ENCODE data around the gene DNAI2.

DNA sequence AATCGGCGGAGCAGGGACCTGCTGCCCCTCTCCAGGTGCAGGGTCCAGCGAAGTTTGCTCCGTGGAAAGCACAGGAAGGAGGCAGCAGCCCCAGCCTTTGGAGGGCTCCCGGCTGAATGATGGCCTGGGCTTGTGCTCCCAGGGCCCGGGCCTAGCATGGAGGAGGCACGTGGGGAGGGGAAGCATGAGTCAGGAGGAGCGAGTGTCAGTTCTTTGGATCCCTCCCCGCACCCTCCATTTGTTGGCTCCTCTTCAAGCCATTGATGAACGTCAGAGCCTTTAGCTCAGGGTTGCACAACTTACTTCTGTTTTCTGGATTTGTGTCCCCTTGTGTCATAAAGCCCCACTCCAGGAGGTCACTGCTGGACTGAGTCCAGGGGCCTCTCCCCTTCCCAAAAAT is 34.9 kb upstream of the DNAI2 start:
- no peak for TF ChIP-seq RFX5 (IDR thresholded peaks at IDR 0.05)
- TF ChIP-seq CTCF (IDR thresholded peaks at IDR 0.05), result no peak
- TF ChIP-seq EP300 (IDR thresholded peaks at IDR 0.05), result no peak
- no peak for TF ChIP-seq MYC (IDR thresholded peaks at IDR 0.05; ENCODE audit: borderline replicate concordance, low read length)
- TF ChIP-seq POLR2A (IDR thresholded peaks at IDR 0.05; ENCODE audit: low read length), result no peak
- no peak for TF ChIP-seq ZSCAN20 (CRISPR knock-in tag; IDR thresholded peaks at IDR 0.05)
- no peak for TF ChIP-seq MAX (IDR thresholded peaks at IDR 0.05)
- no peak for TF ChIP-seq HOXB5 (CRISPR knock-in tag; IDR thresholded peaks at IDR 0.05)
- TF ChIP-seq RNF2 (IDR thresholded peaks at IDR 0.05; ENCODE audit: borderline replicate concordance, low read depth), result no peak
- TF ChIP-seq NR3C1 (IDR thresholded peaks at IDR 0.05), result no peak
